Lower lobe of right lung (tissue), 2 donors: ENCODE results near the gene PRPF40B. TPM values are rescaled to one million over a fixed set of nuclear protein-coding genes. Genes with fewer than 3 reads are reported as not detected.

Experiments used
- ATAC-seq, 2 donors: fragments of 200-7000 bp; cut with Tn5 transposase; one replicate each; pipeline ENCODE4 v1.9.1; 2020 to 2022; ENCODE audit warnings: mild to moderate bottlenecking in 2 of 2, moderate library complexity in 2 of 2
- DNase-seq: peaks from one replicate; pipeline ENCODE4 v3.0.0-alpha.2; 2020
- H3K27ac ChIP-seq: fragments of 200-600 bp; one replicate; pipeline ENCODE4 v1.8.0; 2022
- H3K27me3 ChIP-seq: fragments of 200-600 bp; one replicate; pipeline ENCODE4 v1.8.0; 2022; ENCODE audit warnings: low read depth
- H3K36me3 ChIP-seq: fragments of 200-600 bp; one replicate; pipeline ENCODE4 v1.8.0; 2022; ENCODE audit warnings: mild to moderate bottlenecking
- H3K4me1 ChIP-seq: fragments of 200-600 bp; one replicate; pipeline ENCODE4 v1.8.0; 2022
- H3K4me3 ChIP-seq: fragments of 200-600 bp; one replicate; pipeline ENCODE4 v1.8.0; 2022; ENCODE audit warnings: mild to moderate bottlenecking
- H3K9me3 ChIP-seq: fragments of 200-600 bp; one replicate; pipeline ENCODE4 v1.8.0; 2022
- intact Hi-C: fragments of 100-400 bp; cut with DNase I; formaldehyde crosslinking; loops from one replicate; pipeline ENCODE4 v1.11.0; 2022
- total RNA-seq: library from RNA; stranded (reverse); fragmentation: NEBNext Ultra II Directional; extraction: Animal tissue kit (Norgen Biotek cat#: 25700); gene quantifications from one replicate; pipeline ENCODE4 v1.2.1, GENCODE V29; 2021
- TF ChIP-seq, protein P1 (sequence below): fragments of 200-600 bp; IDR thresholded peaks from one replicate; pipeline ENCODE4 v1.8.0; 2022; ENCODE audit warnings: antibody characterized with exemption, mild to moderate bottlenecking
- donor health status: DM: no; HTN: yes; CAD: no; lungs with severe emphysema.

Gene PRPF40B
- total RNA-seq, 1 donor from 2014 or later: 19.3 TPM

DNA sequence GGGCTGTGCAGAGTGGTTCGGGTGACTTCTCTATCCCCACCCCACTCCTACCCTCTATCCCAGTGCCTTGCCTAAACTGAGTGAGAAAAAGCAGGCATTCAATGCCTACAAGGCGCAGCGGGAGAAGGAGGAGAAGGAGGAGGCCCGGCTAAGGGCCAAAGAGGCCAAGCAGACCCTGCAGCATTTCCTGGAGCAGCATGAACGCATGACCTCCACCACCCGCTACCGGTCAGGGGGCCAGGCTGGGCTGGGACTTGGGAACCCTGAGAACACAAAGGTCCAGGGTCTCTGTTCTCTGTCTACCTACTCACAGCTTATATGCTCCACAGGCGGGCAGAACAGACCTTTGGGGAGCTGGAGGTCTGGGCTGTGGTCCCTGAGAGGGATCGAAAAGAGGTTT lies 11.7 kb downstream of the PRPF40B start:
- H3K4me1 ChIP-seq: peaks cover 18% of the 10 kb centered on the region
- TF ChIP-seq, protein P1, sequence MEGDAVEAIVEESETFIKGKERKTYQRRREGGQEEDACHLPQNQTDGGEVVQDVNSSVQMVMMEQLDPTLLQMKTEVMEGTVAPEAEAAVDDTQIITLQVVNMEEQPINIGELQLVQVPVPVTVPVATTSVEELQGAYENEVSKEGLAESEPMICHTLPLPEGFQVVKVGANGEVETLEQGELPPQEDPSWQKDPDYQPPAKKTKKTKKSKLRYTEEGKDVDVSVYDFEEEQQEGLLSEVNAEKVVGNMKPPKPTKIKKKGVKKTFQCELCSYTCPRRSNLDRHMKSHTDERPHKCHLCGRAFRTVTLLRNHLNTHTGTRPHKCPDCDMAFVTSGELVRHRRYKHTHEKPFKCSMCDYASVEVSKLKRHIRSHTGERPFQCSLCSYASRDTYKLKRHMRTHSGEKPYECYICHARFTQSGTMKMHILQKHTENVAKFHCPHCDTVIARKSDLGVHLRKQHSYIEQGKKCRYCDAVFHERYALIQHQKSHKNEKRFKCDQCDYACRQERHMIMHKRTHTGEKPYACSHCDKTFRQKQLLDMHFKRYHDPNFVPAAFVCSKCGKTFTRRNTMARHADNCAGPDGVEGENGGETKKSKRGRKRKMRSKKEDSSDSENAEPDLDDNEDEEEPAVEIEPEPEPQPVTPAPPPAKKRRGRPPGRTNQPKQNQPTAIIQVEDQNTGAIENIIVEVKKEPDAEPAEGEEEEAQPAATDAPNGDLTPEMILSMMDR: no peak
- ATAC-seq: no peak
- H3K36me3 ChIP-seq: peaks cover 29% of the 10 kb centered on the region
- H3K27me3 ChIP-seq: no peaks in the 10 kb centered on the region
- no peak overlapping the region for H3K4me3 ChIP-seq
- no peak overlapping the region for H3K27ac ChIP-seq
- no peak for DNase-seq
- H3K9me3 ChIP-seq: no peaks in the 10 kb centered on the region
- intact Hi-C loops: no loop called here

DNA sequence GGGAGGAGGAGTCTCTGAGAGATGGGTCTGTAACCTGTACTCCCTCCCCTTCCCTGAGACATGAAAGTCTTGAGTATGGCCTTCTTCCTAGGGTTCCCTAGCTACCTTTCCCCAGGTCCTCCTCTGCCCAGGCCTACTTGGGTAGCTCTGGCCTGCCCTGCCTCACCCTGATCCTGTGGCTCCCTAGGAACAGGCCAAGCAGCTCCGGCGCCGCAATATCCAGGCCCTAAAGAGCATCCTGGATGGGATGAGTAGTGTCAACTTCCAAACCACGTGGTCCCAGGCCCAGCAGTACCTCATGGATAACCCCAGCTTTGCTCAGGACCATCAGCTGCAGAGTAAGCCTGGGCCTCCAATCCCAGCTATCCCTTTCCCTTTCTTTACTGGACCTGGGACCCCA lies 12.3 kb downstream of the PRPF40B start:
- Histone ChIP-seq H3K9me3 (no peaks in the 10 kb centered on the region), H3K4me3 (no peak overlapping the region), H3K36me3 (peaks cover 33% of the 10 kb centered on the region), H3K27me3 (no peaks in the 10 kb centered on the region), H3K4me1 (peaks cover 18% of the 10 kb centered on the region), H3K27ac (no peak overlapping the region)
- no peak for ATAC-seq
- DNase-seq: no peak
- intact Hi-C loops: no loop called here
- TF ChIP-seq, protein P1: no peak

DNA sequence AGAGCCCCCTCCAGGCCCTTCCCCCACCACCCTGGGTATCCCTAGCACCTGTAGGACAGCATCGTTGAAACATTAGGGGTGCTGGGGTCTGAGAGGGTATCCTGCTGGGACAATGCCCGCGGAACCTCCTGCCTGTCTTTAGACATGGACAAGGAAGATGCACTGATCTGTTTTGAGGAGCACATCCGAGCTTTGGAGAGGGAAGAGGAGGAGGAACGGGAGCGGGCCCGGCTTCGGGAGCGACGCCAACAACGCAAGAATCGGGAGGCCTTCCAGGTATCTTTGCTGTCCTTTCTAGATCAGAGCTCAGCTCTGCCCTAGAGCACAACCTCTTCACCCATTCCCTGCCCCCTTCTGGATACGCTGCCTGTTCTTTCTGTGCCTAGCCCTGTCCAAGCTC lies 13.2 kb downstream of the PRPF40B start:
- H3K4me3 ChIP-seq: no peak overlapping the region
- TF ChIP-seq, protein P1: no peak
- peaks cover 18% of the 10 kb centered on the region for H3K4me1 ChIP-seq
- no peaks in the 10 kb centered on the region for H3K9me3 ChIP-seq
- H3K36me3 ChIP-seq: peaks cover 39% of the 10 kb centered on the region
- H3K27ac ChIP-seq: no peak overlapping the region
- H3K27me3 ChIP-seq: no peaks in the 10 kb centered on the region
- DNase-seq (no peak), ATAC-seq (no peak)
- intact Hi-C loops: no loop called here

DNA sequence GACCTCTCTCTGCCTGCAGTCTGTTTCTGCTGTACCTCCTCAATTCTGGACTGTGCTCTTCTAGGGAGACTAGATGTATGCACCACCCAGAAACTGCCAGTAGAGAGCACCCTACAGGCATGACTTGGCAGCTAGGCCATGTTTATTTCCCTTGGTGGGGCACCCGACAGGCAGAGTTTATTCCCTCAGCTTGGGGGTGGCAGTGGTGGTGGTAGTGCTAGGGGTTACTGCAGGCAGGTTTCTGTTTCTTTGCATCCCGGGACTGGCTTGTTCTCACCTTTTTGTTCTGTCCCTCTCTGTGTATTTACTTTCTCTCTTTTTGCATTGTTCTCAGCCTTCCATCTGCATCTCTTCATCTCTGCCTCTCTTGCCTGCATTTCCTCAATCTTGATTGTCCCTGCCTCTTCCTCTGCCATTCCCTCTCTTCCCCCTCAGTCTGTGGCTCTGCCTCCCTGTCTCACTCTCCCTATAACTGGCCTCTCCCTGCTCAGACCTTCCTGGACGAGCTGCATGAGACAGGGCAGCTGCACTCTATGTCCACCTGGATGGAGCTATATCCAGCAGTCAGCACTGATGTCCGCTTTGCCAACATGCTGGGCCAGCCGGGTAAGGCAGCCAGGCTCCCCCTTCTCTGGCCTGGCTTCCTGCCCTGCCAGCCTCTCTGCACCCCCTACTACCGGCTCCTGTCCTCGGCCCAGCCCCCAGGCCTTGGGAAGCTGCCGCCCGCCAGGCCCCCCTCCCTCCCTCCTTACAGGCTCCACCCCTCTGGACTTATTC lies 13.8 kb downstream of the PRPF40B start:
- ATAC-seq: peak; percentile 69 to 71
- intact Hi-C loops: no loop called here
- peaks cover 45% of the 10 kb centered on the region for H3K36me3 ChIP-seq

DNA sequence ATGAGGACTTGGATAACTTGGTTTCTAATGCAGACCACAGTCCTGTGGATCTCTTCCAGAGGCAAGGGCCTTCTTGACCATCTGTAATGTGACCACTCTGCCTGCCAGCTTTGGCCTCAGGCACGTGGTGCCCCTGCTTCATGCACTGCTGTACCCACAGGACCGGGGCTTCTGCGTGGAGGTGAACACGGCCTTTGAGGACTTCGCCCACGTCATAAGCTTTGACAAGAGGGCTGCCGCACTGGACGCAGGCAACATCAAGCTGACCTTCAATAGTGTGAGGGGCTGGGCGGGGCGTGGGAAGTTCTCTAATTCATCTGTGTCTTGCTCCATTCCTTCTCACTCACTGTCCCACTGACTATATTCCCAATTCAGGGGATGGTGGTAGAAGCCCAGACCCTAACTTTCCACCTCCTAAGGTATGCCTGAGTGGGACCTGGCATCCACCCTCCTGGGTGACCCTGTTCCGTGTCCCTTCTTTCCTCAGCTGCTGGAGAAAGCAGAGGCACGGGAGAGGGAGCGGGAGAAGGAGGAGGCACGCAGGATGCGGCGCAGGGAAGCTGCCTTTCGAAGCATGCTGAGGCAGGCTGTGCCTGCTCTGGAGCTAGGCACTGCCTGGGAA lies 18.5 kb downstream of the PRPF40B start:
- Histone ChIP-seq H3K36me3 (peaks cover 68% of the 10 kb centered on the region), H3K4me3 (no peak overlapping the region), H3K27ac (no peak overlapping the region), H3K27me3 (no peaks in the 10 kb centered on the region), H3K9me3 (no peaks in the 10 kb centered on the region), H3K4me1 (peaks cover 39% of the 10 kb centered on the region)
- ATAC-seq: no peak
- DNase-seq: no peak
- intact Hi-C loops: loop anchor here (5.0 kb wide), 1 partner anchor 65 kb away; the partner anchor contains the start of gene FMNL3
- TF ChIP-seq, protein P1: no peak

More for the DNA sequence above, 13.8 kb downstream of the PRPF40B start:
- H3K9me3 ChIP-seq: no peaks in the 10 kb centered on the region
- DNase-seq: no peak
- H3K4me3 ChIP-seq: no peak overlapping the region
- no peaks in the 10 kb centered on the region for H3K27me3 ChIP-seq
- no peak overlapping the region for H3K27ac ChIP-seq
- TF ChIP-seq, protein P1: peak; percentile 64
- H3K4me1 ChIP-seq: peaks cover 18% of the 10 kb centered on the region
